HAP-1 (cell line): ENCODE results near the gene PPP1R1B.
"Not testable (repeated sequence)": the region's sequence is repeated elsewhere in the genome, so short reads cannot be mapped to it uniquely, and the experiment has no call there.

Experiments used
- DNase-seq, 2 experiments: peaks; one replicate each; pipeline ENCODE4 v3.0.0-alpha.2; 2016 to 2020; ENCODE audit warnings: low spot score in 2 of 2
- H3K27me3 ChIP-seq: fragments of 250-450 bp; sonication (Bioruptor Pico); 2 replicates; pipeline ENCODE4 v1.5.1; 2020; ENCODE audit warnings: low read depth, mild to moderate bottlenecking, moderate library complexity
- H3K36me3 ChIP-seq: fragments of 250-450 bp; sonication (Bioruptor Pico); replicated peaks from 2 replicates; pipeline ENCODE4 v1.5.1; 2020; ENCODE audit warnings: mild to moderate bottlenecking
- H3K4me1 ChIP-seq: fragments of 250-450 bp; sonication (Bioruptor Pico); 2 replicates; pipeline ENCODE4 v1.5.1; 2020; ENCODE audit warnings: mild to moderate bottlenecking
- H3K4me3 ChIP-seq: fragments of 250-450 bp; sonication (Bioruptor Pico); 2 replicates; pipeline ENCODE4 v1.5.1; 2020; ENCODE audit warnings: mild to moderate bottlenecking, moderate library complexity
- H3K9me3 ChIP-seq: fragments of 250-450 bp; sonication (Bioruptor Pico); 2 replicates; pipeline ENCODE4 v1.5.1; 2020; ENCODE audit warnings: mild to moderate bottlenecking, moderate library complexity
- in situ Hi-C: fragments of 300-500 bp; cut with MboI; formaldehyde crosslinking; loops from 3 replicates; pipeline ENCODE4 v1.14.3; 2020; ENCODE audit warnings: low sequenced_read_pairs, inconsistent platforms, mixed read lengths

Gene PPP1R1B

GRCh38 chr17:39626171-39627046 lies at the start of gene PPP1R1B:
PPP1R1B (plus strand) TSS chr17:39626952; CDS start chr17:39627393, 441 bp downstream.
- Histone ChIP-seq H3K36me3 (no peaks in the 10 kb centered on the region), H3K4me3 (no peak within 1 kb of the TSS), H3K4me1 (peaks cover 2% of the 10 kb centered on the region; the same call in 1 of the 2 replicates), H3K27me3 (peaks cover 3% of the 10 kb centered on the region; the same call in 1 of the 2 replicates), H3K9me3 (no peaks in the 10 kb centered on the region)
- in situ Hi-C loops = no loop called here
- no peak for DNase-seq

GRCh38 chr17:39578272-39578671 lies 48.5 kb upstream of the PPP1R1B start:
- H3K4me3 ChIP-seq = no peak overlapping the region
- H3K36me3 ChIP-seq = no peaks in the 10 kb centered on the region
- H3K27me3 ChIP-seq = no peaks in the 10 kb centered on the region
- H3K4me1 ChIP-seq = peaks cover 13% of the 10 kb centered on the region
- H3K9me3 ChIP-seq = no peaks in the 10 kb centered on the region
- in situ Hi-C loops = no loop called here
- no peak for DNase-seq

- H3K4me3 ChIP-seq = no peak overlapping the region
- no peaks in the 10 kb centered on the region for H3K9me3 ChIP-seq
- in situ Hi-C loops = no loop called here
- peaks cover 13% of the 10 kb centered on the region for H3K4me1 ChIP-seq
- peak; percentile 36 to 80 for DNase-seq
- no peaks in the 10 kb centered on the region for H3K27me3 ChIP-seq
- no peaks in the 10 kb centered on the region for H3K36me3 ChIP-seq
Measured at GRCh38 chr17:39579318-39580081, 47.3 kb upstream of the PPP1R1B start.

- in situ Hi-C loops = no loop called here
- DNase-seq = no peak
Measured at GRCh38 chr17:39580082-39580468, 46.7 kb upstream of the PPP1R1B start.

GRCh38 chr17:39581071-39581758 lies 45.5 kb upstream of the PPP1R1B start:
- in situ Hi-C loops = no loop called here
- Histone ChIP-seq H3K27me3 (no peaks in the 10 kb centered on the region), H3K36me3 (no peaks in the 10 kb centered on the region), H3K4me3 (no peak overlapping the region), H3K4me1 (peaks cover 13% of the 10 kb centered on the region), H3K9me3 (no peaks in the 10 kb centered on the region)
- DNase-seq = no peak

More at GRCh38 chr17:39580082-39580468, 46.7 kb upstream of the PPP1R1B start:
- H3K4me3 ChIP-seq = no peak overlapping the region
- H3K36me3 ChIP-seq = no peaks in the 10 kb centered on the region
- no peaks in the 10 kb centered on the region for H3K9me3 ChIP-seq
- no peaks in the 10 kb centered on the region for H3K27me3 ChIP-seq
- H3K4me1 ChIP-seq = peaks cover 13% of the 10 kb centered on the region

- Histone ChIP-seq H3K9me3 (no peaks in the 10 kb centered on the region), H3K27me3 (no peaks in the 10 kb centered on the region), H3K4me1 (peaks cover 13% of the 10 kb centered on the region), H3K36me3 (no peaks in the 10 kb centered on the region), H3K4me3 (no peak overlapping the region)
- no peak for DNase-seq
- in situ Hi-C loops = no loop called here
Measured at GRCh38 chr17:39581759-39582085, 45.0 kb upstream of the PPP1R1B start.

- no peaks in the 10 kb centered on the region for H3K27me3 ChIP-seq
- DNase-seq = no peak
- H3K9me3 ChIP-seq = no peaks in the 10 kb centered on the region
- no peak overlapping the region for H3K4me3 ChIP-seq
- peaks cover 13% of the 10 kb centered on the region for H3K4me1 ChIP-seq
- in situ Hi-C loops = no loop called here
- no peaks in the 10 kb centered on the region for H3K36me3 ChIP-seq
Measured at GRCh38 chr17:39582658-39583057, 44.1 kb upstream of the PPP1R1B start.

GRCh38 chr17:39590180-39590579 lies 36.6 kb upstream of the PPP1R1B start:
- in situ Hi-C loops, H3K36me3 ChIP-seq, H3K27me3 ChIP-seq, H3K4me3 ChIP-seq, DNase-seq, H3K4me1 ChIP-seq, H3K9me3 ChIP-seq: not testable (repeated sequence)

- Histone ChIP-seq H3K27me3 (peaks cover 26% of the 10 kb centered on the region), H3K4me3 (no peak overlapping the region)
Measured at GRCh38 chr17:39591958-39592954, 34.5 kb upstream of the PPP1R1B start.

GRCh38 chr17:39593371-39593770 lies 33.4 kb upstream of the PPP1R1B start:
- no peak overlapping the region for H3K4me3 ChIP-seq
- peaks cover 37% of the 10 kb centered on the region for H3K27me3 ChIP-seq
- DNase-seq = no peak
- in situ Hi-C loops = no loop called here
- no peaks in the 10 kb centered on the region for H3K36me3 ChIP-seq
- H3K4me1 ChIP-seq = no peaks in the 10 kb centered on the region
- H3K9me3 ChIP-seq = no peaks in the 10 kb centered on the region

More at GRCh38 chr17:39591958-39592954, 34.5 kb upstream of the PPP1R1B start:
- Histone ChIP-seq H3K4me1 (no peaks in the 10 kb centered on the region), H3K36me3 (no peaks in the 10 kb centered on the region), H3K9me3 (no peaks in the 10 kb centered on the region)
- DNase-seq = peak in 1 of 2 experiments; percentile 80
- in situ Hi-C loops = no loop called here

GRCh38 chr17:39595294-39595693 lies 31.5 kb upstream of the PPP1R1B start:
- in situ Hi-C loops = no loop called here
- Histone ChIP-seq H3K4me3 (no peak overlapping the region), H3K27me3 (peaks cover 57% of the 10 kb centered on the region)

GRCh38 chr17:39595928-39596510 lies 30.7 kb upstream of the PPP1R1B start:
- Histone ChIP-seq H3K4me1 (no peaks in the 10 kb centered on the region), H3K27me3 (peaks cover 64% of the 10 kb centered on the region)

More at GRCh38 chr17:39595294-39595693, 31.5 kb upstream of the PPP1R1B start:
- Histone ChIP-seq H3K4me1 (no peaks in the 10 kb centered on the region), H3K9me3 (no peaks in the 10 kb centered on the region), H3K36me3 (no peaks in the 10 kb centered on the region)
- no peak for DNase-seq

More at GRCh38 chr17:39595928-39596510, 30.7 kb upstream of the PPP1R1B start:
- no peaks in the 10 kb centered on the region for H3K36me3 ChIP-seq
- no peak for DNase-seq
- no peaks in the 10 kb centered on the region for H3K9me3 ChIP-seq
- H3K4me3 ChIP-seq = no peak overlapping the region
- in situ Hi-C loops = no loop called here
